EH (cell line): ENCODE results near the gene LYZL6.
"Not testable (repeated sequence)": the region's sequence is repeated elsewhere in the genome, so short reads cannot be mapped to it uniquely, and the experiment has no call there.

Experiments
- DNase-seq: peaks from one replicate; pipeline ENCODE4 v3.0.0-alpha.2; 2015; ENCODE audit warnings: low read depth

LYZL6 gene

GRCh38 chr17:35906926-35907637 is 36.4 kb downstream of the LYZL6 start:
- no peak for DNase-seq

- DNase-seq: peak; percentile 63
These were observed 37.2 kb downstream of the LYZL6 start for GRCh38 chr17:35906191-35906925.

DNA sequence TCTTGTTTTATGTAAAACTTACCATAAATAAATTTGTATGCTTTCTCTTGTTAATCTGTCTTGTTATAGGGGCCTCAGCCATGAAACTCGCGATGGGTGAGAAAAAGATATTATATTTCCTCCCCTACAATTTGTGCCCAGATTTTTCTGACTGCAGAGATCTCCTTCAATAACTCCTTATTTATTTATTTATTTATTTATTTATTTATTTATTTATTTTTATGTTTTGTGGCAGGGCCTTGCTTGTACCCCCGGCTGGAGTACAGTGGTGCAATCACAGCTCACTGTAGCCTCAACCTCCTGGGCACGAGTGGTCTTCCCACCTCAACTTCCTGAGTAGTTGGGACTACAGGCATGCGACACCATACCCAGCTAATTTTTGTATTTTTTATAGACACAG is 40.1 kb downstream of the LYZL6 start:
- no peak for DNase-seq

- DNase-seq: no peak
These were observed 41.8 kb downstream of the LYZL6 start for GRCh38 chr17:35901631-35902175.

DNA sequence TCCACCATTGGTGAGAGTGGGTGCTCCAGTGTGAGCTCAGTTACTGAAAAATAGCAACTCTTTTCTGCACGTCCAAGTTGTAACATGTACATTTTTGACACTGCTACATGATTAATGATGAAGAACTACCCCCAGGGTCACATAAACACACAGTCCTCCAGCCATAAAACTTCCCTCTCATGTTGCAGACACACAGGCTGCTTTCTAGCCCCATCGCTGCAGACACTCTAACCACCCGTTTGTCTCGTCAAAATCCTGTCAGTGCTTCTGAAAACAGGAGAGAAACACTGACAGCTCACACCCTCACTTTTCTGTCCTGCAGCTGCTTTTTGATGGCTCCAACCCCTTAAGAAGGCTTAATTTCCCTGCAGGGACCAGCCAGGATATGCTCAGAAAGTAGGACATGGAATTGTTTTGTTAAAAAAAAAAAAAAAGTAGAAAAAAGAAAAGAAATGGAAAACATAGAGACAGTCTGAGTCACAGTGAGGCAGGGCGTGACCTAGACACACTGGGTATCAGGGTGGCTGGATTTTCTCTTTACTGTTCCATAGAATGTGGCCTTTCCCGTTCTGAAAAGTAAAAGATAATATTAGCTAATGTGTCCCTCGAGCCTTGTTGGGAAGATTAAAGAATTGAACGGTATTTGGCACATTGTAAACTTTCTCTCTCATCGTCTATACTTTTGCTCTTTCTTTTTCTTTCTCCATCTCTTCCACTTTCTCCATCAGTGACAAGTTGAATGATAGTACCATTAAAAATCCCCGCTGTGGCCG is 42.6 kb downstream of the LYZL6 start:
- DNase-seq: no peak

DNA sequence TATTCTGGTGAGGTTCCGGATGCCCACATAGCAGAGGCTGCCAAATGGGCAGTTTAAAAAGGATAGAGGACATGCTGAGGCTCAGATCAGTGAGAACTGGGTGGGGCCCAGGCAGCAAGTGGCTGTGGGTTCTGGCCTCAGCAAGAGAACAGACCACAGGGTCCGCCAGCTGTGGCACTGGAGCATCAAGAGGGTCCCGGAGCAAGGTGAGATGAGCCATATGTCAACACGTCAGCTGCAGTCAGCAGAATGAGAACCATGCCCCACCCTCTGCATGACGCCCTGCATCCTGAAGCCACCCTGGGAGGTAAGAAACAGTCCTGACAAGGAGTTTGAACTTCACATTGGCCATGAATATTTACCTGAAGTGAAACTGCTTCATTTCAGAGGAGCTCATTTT is 43.2 kb downstream of the LYZL6 start:
- no peak for DNase-seq

GRCh38 chr17:35898283-35899070 is 45.0 kb downstream of the LYZL6 start:
- DNase-seq: no peak

DNA sequence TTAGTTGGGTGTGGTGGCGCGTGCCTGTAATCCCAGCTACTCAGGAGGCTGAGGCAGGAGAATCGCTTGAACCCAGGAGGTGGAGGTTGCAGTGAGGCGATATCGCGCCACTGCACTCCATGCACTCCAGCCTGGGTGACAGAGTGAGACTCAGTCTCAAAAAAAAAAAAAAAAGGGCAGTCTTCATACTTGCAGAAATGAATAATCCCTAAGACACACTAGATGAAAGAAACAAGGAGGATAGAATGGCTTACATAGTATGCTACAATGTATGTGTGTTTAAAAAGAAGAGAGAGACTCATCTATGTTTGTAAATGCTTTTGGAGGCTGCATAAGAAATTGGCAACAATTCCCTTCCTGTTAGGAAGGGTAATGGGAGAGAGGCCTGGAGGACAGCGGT is 45.7 kb downstream of the LYZL6 start:
- DNase-seq: not testable (repeated sequence)

DNA sequence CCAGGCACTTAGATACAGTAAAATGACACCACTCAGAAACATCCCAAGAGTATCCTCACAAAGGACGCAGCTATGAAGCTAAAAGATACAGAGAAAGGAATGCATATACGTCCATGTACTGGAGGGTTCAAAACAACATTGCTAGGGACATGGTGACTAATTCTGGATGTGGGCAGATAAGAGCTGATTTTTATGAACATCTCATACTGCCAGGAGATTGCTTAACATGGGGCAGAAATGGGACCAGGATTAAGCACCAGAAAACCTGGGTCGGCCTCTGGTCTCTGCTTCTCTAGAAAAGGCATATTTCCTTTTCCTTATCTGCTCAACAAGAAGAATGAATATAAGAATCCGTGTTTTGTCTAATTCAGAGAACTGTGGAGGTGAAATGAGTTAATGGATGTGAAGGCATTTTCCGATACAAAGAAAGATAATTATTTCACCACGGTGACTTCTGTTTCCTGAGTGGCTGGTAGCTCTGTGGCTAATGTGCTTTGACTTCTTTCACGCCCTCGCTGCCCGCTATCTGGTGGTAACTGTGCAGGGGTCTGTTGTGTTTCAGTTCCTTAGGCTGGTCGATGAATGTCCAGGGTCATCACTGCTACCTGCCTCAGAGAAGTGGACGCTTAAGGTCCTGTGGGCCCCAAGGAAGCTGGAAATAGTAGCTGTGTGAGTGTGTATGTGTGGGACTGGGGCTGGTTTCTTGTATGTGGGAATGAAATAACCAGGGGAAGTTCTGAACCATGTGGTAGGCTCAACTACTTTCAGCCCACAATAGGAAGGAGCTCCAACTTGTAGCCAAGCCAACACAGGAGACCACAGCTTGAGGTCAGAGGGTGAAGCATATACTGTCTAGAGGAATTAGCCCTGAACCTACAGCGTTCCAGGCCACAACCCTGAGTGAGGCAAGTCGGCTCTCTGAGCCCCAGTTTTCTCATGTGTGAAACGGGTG is 47.6 kb downstream of the LYZL6 start:
- DNase-seq: peak; percentile 41

- DNase-seq: no peak
These were observed 49.3 kb downstream of the LYZL6 start for GRCh38 chr17:35894206-35894605.

DNA sequence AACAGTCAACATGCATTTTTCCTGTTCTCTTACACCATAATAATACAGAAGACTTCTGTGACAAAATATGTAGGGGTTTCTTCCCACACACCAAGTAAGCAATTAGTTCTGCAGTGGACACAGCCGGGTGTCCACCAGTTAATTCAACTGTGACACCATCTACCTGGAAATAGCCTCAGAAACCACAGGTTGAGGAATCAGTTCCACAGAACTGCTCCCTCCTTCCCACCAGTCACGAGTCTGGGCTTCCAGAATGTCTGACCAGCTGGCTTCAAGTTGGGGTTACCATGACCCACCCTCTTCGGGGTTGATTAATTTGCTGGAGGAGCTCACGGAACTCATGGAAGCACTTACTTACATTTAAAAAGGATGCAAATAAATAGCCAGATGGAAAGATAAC is 49.8 kb downstream of the LYZL6 start:
- DNase-seq: no peak

GRCh38 chr17:35892091-35893035 is 51.1 kb downstream of the LYZL6 start:
- peak; percentile 40 for DNase-seq

DNA sequence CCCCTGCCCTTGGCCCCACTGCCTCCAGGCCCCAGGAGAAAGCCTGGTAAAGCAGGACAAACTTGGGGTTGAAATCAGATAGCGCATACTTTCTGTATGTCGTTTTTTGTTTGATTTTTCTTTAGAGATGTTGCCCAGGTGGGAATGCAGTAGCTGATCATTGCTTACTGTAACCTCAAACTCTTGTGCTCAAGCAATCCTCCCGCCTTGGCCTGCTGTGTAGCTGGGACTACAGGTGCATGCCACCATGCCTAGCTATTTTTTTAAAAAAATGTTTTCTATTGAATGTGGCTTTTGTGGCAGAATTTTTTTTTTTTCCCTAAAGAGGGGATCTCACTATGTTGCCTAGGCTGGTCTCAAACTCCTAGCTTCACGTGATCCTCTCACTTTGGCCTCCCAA is 52.2 kb downstream of the LYZL6 start:
- no peak for DNase-seq

- no peak for DNase-seq
These were observed 52.7 kb downstream of the LYZL6 start for GRCh38 chr17:35890774-35891155.

GRCh38 chr17:35889818-35890773 is 53.4 kb downstream of the LYZL6 start:
- peak; percentile 67 for DNase-seq

DNA sequence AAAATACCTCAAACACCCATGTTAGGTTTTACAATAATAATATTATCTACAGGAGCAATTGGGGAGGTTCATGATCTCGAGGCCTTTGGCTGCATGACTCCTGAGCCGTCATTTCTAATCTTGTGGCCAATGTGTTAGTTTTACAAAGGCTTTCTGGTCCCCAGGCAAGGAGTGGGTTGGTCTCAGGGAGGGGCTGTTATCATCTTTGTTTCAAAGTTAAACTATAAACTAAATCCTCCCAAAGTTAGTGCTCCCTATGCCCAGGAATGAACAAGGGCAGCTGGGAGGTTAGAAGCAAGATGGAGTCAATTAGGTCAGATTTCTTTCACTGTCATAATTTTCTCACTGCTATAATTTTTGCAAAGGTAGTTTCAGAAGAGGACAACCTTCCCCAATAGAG is 54.3 kb downstream of the LYZL6 start:
- no peak for DNase-seq
